H9 (cell line): ENCODE measurements around the gene MON2. TPM values are rescaled to one million over a fixed set of nuclear protein-coding genes. Genes with fewer than 3 reads are reported as not detected.

Source experiments
- DNase-seq: peaks from one replicate; pipeline ENCODE4 v3.0.0-alpha.2; 2017
- H2AFZ ChIP-seq: one replicate; pipeline ENCODE4 v1.6.1; 2013; ENCODE audit warnings: mild to moderate bottlenecking, low read length, control low read depth, moderate library complexity
- H2AK5ac ChIP-seq: 2 replicates; pipeline ENCODE4 v1.6.1; 2013; ENCODE audit warnings: low read length, control low read depth, mixed read lengths; ENCODE audit not compliant: insufficient read length
- H2BK120ac ChIP-seq: one replicate; pipeline ENCODE4 v1.6.1; 2013; ENCODE audit warnings: low read depth, mild to moderate bottlenecking, low read length, control low read depth, inconsistent platforms; ENCODE audit not compliant: poor library complexity, severe bottlenecking
- H2BK12ac ChIP-seq: 2 replicates; pipeline ENCODE4 v1.6.1; 2013; ENCODE audit warnings: low read length, control low read depth, mixed read lengths, low read depth; ENCODE audit not compliant: insufficient read length
- H2BK15ac ChIP-seq: 2 replicates; pipeline ENCODE4 v1.6.1; 2013; ENCODE audit warnings: low read depth, low read length, control low read depth
- H2BK20ac ChIP-seq: one replicate; pipeline ENCODE4 v1.6.1; 2013; ENCODE audit warnings: low read depth, mild to moderate bottlenecking, low read length, control low read depth, inconsistent platforms; ENCODE audit not compliant: poor library complexity, severe bottlenecking
- H2BK5ac ChIP-seq: 2 replicates; pipeline ENCODE4 v1.6.1; 2013; ENCODE audit warnings: low read length, control low read depth, mixed read lengths; ENCODE audit not compliant: insufficient read length
- H3K14ac ChIP-seq: 2 replicates; pipeline ENCODE4 v1.6.1; 2013; ENCODE audit warnings: low read length, control low read depth; ENCODE audit not compliant: insufficient read depth
- H3K18ac ChIP-seq: 2 replicates; pipeline ENCODE4 v1.6.1; 2013; ENCODE audit warnings: low read depth, mild to moderate bottlenecking, mixed read lengths, low read length, control low read depth; ENCODE audit not compliant: insufficient read length
- H3K23ac ChIP-seq: 2 replicates; pipeline ENCODE4 v1.6.1; 2013; ENCODE audit warnings: low read length, control low read depth, mixed read lengths, low read depth; ENCODE audit not compliant: insufficient read length
- H3K23me2 ChIP-seq: 2 replicates; pipeline ENCODE4 v1.6.1; 2013; ENCODE audit warnings: low read depth, mild to moderate bottlenecking, mixed read lengths, low read length, control low read depth; ENCODE audit not compliant: insufficient read length, poor library complexity, severe bottlenecking
- H3K27ac ChIP-seq: 2 replicates; pipeline ENCODE4 v1.5.1; 2013; ENCODE audit warnings: low read length, control low read depth, mixed read lengths, low read depth; ENCODE audit not compliant: insufficient read length
- H3K27me3 ChIP-seq: 2 replicates; pipeline ENCODE4 v1.6.1; 2013; ENCODE audit warnings: low read length, control low read depth, inconsistent platforms; ENCODE audit not compliant: insufficient read depth
- H3K4ac ChIP-seq: 2 replicates; pipeline ENCODE4 v1.6.1; 2013; ENCODE audit warnings: low read depth, mild to moderate bottlenecking, control low read depth, inconsistent platforms, low read length, moderate library complexity
- H3K4me1 ChIP-seq: 2 replicates; pipeline ENCODE4 v1.6.1; 2013; ENCODE audit warnings: low read length, control low read depth, inconsistent platforms; ENCODE audit not compliant: insufficient read depth
- H3K4me2 ChIP-seq: 2 replicates; pipeline ENCODE4 v1.6.1; 2013; ENCODE audit warnings: low read length, control low read depth, mixed read lengths; ENCODE audit not compliant: insufficient read length, insufficient read depth
- H3K56ac ChIP-seq: 2 replicates; pipeline ENCODE4 v1.6.1; 2013; ENCODE audit warnings: low read depth, mild to moderate bottlenecking, mixed read lengths, low read length, control low read depth; ENCODE audit not compliant: insufficient read length
- H3K79me1 ChIP-seq: 2 replicates; pipeline ENCODE4 v1.6.1; 2013; ENCODE audit warnings: low read depth, mild to moderate bottlenecking, moderate library complexity, low read length, control low read depth, inconsistent platforms; ENCODE audit not compliant: insufficient read depth, poor library complexity, severe bottlenecking
- H3K79me2 ChIP-seq: 2 replicates; pipeline ENCODE4 v1.6.1; 2013; ENCODE audit warnings: low read length, control low read depth, inconsistent platforms; ENCODE audit not compliant: insufficient read depth
- H3K9ac ChIP-seq: 2 replicates; pipeline ENCODE4 v1.6.1; 2013; ENCODE audit warnings: low read length, control low read depth, mixed read lengths; ENCODE audit not compliant: insufficient read length; ENCODE audit errors: extremely low read depth
- H3K9me3 ChIP-seq: one replicate; pipeline ENCODE4 v1.6.1; 2013; ENCODE audit warnings: low read depth, low read length, inconsistent platforms; ENCODE audit not compliant: control insufficient read depth
- H3T11ph ChIP-seq: one replicate; pipeline ENCODE4 v1.6.1; 2013; ENCODE audit warnings: mild to moderate bottlenecking, low read length, control low read depth, inconsistent platforms
- H4K20me1 ChIP-seq: one replicate; pipeline ENCODE4 v1.6.1; 2013; ENCODE audit not compliant: control insufficient read depth, insufficient read length, insufficient read depth
- H4K5ac ChIP-seq: 2 replicates; pipeline ENCODE4 v1.6.1; 2013; ENCODE audit warnings: low read depth, mild to moderate bottlenecking, mixed read lengths, low read length, control low read depth; ENCODE audit not compliant: insufficient read length
- H4K8ac ChIP-seq: replicated peaks from 2 replicates; pipeline ENCODE4 v1.6.1; 2013; ENCODE audit warnings: low read length, control low read depth, mixed read lengths, low read depth; ENCODE audit not compliant: insufficient read length
- H4K91ac ChIP-seq: 2 replicates; pipeline ENCODE4 v1.6.1; 2013; ENCODE audit warnings: low read depth, mild to moderate bottlenecking, moderate library complexity, mixed read lengths, low read length, control low read depth; ENCODE audit not compliant: insufficient read length
- H3K27ac Mint-ChIP-seq, 3 experiments: 2 replicates in 2 of 3; 3 replicates in 1 of 3; pipeline ENCODE4 v1.8.0; 2020 to 2021; ENCODE audit warnings: mixed read lengths in 3 of 3, mild to moderate bottlenecking in 1 of 3, moderate library complexity in 1 of 3
- H3K27me3 Mint-ChIP-seq: 2 replicates; pipeline ENCODE4 v1.8.0; 2021; ENCODE audit warnings: low read depth, mild to moderate bottlenecking, moderate library complexity, mixed read lengths
- H3K36me3 Mint-ChIP-seq, 3 experiments: 2 replicates in 2 of 3; 3 replicates in 1 of 3; pipeline ENCODE4 v1.8.0; 2020 to 2021; ENCODE audit warnings: low read depth in 3 of 3, mixed read lengths in 3 of 3; ENCODE audit not compliant: insufficient read depth in 1 of 3
- H3K4me1 Mint-ChIP-seq, 2 experiments: 2 replicates each; pipeline ENCODE4 v1.8.0; 2020; ENCODE audit warnings: mixed read lengths in 2 of 2
- H3K4me3 Mint-ChIP-seq, 2 experiments: 2 replicates in 1 of 2; 3 replicates in 1 of 2; pipeline ENCODE4 v1.8.0; 2020 to 2021; ENCODE audit warnings: mild to moderate bottlenecking in 2 of 2, mixed read lengths in 2 of 2, moderate library complexity in 1 of 2
- H3K9me3 Mint-ChIP-seq, 2 experiments: 2 replicates in 1 of 2; 3 replicates in 1 of 2; pipeline ENCODE4 v1.8.0; 2020; ENCODE audit warnings: mild to moderate bottlenecking in 2 of 2, mixed read lengths in 2 of 2, moderate library complexity in 1 of 2
- WGBS: extraction: QIAGEN DNeasy Blood & Tissue Kit; methylation state at CpG from one replicate; pipeline ENCODE4 v1.1.7; 2013; ENCODE audit warnings: missing lambda C conversion rate, low lambda C conversion rate, mixed read lengths; ENCODE audit not compliant: insufficient read length; ENCODE audit errors: extremely low coverage; 5-methylcytosine and 5-hydroxymethylcytosine counted together
- total RNA-seq: library from RNA; stranded (reverse); gene quantifications from 2 replicates; pipeline ENCODE4 v1.2.1, GENCODE V29; 2021
- TF ChIP-seq, protein P1 (sequence below): fragments of 200-600 bp; sonication (generic); conservative IDR thresholded peaks from 3 replicates; pipeline ENCODE4 v1.8.0; 2021; ENCODE audit warnings: antibody characterized with exemption, mild to moderate bottlenecking

The MON2 gene
- total RNA-seq, 1 experiment from 2014 or later = 21.9 TPM

DNA sequence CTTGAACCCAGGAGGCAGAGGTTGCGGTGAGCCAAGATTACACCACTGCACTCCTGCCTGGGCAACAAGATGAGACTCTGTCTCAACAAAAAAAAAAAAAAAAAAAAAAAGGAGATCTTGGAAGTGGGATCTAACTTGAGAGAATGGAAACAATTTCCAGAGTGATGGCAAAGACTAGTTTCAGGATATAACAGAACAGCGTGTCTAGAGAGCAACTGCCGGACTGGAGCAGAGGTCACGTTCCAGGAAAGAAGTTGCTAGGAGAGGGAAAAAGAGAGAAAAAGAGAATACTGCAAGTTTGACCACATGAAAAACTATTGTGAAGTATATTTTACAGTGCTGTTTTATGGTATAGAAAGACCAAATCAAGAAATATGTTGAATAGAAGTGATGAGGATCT, 118.0 kb downstream of the MON2 start:
- WGBS = no CpG with 5 or more reads among the region's 4 CpGs
- TF ChIP-seq, protein P1, sequence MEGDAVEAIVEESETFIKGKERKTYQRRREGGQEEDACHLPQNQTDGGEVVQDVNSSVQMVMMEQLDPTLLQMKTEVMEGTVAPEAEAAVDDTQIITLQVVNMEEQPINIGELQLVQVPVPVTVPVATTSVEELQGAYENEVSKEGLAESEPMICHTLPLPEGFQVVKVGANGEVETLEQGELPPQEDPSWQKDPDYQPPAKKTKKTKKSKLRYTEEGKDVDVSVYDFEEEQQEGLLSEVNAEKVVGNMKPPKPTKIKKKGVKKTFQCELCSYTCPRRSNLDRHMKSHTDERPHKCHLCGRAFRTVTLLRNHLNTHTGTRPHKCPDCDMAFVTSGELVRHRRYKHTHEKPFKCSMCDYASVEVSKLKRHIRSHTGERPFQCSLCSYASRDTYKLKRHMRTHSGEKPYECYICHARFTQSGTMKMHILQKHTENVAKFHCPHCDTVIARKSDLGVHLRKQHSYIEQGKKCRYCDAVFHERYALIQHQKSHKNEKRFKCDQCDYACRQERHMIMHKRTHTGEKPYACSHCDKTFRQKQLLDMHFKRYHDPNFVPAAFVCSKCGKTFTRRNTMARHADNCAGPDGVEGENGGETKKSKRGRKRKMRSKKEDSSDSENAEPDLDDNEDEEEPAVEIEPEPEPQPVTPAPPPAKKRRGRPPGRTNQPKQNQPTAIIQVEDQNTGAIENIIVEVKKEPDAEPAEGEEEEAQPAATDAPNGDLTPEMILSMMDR = no peak
- Histone ChIP-seq H3K27ac (no peak overlapping the region), H2AK5ac (no peak overlapping the region), H3K4ac (no peak overlapping the region), H3K14ac (no peak overlapping the region), H3K56ac (no peak overlapping the region), H3K9me3 (no peaks in the 10 kb centered on the region), H2BK15ac (no peak overlapping the region), H3K23ac (no peak overlapping the region), H3K27me3 (no peaks in the 10 kb centered on the region), H3K79me1 (no peaks in the 10 kb centered on the region), H2BK120ac (no peak overlapping the region), H4K91ac (no peak overlapping the region), H2BK20ac (no peak overlapping the region), H2AFZ (no peak overlapping the region), H3T11ph (no peak overlapping the region), H2BK5ac (no peak overlapping the region), H4K5ac (no peak overlapping the region), H4K8ac (no peak overlapping the region), H3K79me2 (no peaks in the 10 kb centered on the region), H4K20me1 (no peaks in the 10 kb centered on the region), H3K23me2 (no peaks in the 10 kb centered on the region), H3K18ac (no peak overlapping the region), H2BK12ac (no peak overlapping the region), H3K4me1 (no peaks in the 10 kb centered on the region; the same call in 1 of the 2 replicates), H3K4me2 (no peak overlapping the region), H3K9ac (no peak overlapping the region)
- Mint-ChIP-seq H3K36me3 (peaks cover 0 to 12% (median 6%) of the 10 kb centered on the region in 3 experiments; a peak in 2 of 7 replicates), H3K4me1 (peaks cover 7 to 9% of the 10 kb centered on the region in 2 experiments), H3K4me3 (no peak overlapping the region), H3K27me3 (no peaks in the 10 kb centered on the region), H3K9me3 (no peaks in the 10 kb centered on the region), H3K27ac (no peak overlapping the region; a peak in 1 of 7 replicates)
- DNase-seq = no peak
